Right lobe of liver (tissue), 4 donors: ENCODE data around the gene ESF1.

Source experiments
- POLR2A ChIP-seq: fragments of 450-650 bp; IDR thresholded peaks from one replicate; pipeline ENCODE4 v1.6.1; 2017; ENCODE audit warnings: antibody characterized with exemption, mild to moderate bottlenecking
- TF ChIP-seq, protein P1 (sequence below), 4 donors: fragments of 200-600 bp in 3 of 4; fragments of 450-650 bp in 1 of 4; IDR thresholded peaks; one replicate each; pipeline versions ENCODE4 v1.5.1 to v1.8.0; 2016 to 2022; ENCODE audit warnings: antibody characterized with exemption in 4 of 4, mild to moderate bottlenecking in 2 of 4
- donor health status: DM: no; HTN: no; CAD: no.
- donor health status: DM: no; HTN: no; CAD: no.
- donor health status: DM: no; HTN: yes; CAD: no.

DNA sequence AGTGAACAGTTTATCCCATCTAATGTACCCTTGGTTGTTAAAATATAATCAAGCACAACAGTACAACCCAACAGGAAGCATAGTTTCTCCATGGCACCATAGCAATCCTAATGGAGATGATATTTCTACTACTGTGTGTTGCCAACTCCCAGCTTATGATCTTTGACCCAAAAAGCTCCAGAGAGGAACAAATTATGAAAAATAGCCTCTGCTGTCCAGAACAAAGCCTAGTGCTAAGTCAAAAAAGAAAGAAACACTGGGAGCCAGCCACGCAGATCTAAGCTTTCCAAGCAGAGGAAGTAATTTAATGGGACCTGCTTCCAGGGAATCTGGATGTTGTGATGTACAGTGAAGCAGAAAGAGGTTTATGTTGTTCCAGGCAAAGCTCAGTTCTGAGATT lies 93.8 kb downstream of the ESF1 start:
- TF ChIP-seq, protein P1, sequence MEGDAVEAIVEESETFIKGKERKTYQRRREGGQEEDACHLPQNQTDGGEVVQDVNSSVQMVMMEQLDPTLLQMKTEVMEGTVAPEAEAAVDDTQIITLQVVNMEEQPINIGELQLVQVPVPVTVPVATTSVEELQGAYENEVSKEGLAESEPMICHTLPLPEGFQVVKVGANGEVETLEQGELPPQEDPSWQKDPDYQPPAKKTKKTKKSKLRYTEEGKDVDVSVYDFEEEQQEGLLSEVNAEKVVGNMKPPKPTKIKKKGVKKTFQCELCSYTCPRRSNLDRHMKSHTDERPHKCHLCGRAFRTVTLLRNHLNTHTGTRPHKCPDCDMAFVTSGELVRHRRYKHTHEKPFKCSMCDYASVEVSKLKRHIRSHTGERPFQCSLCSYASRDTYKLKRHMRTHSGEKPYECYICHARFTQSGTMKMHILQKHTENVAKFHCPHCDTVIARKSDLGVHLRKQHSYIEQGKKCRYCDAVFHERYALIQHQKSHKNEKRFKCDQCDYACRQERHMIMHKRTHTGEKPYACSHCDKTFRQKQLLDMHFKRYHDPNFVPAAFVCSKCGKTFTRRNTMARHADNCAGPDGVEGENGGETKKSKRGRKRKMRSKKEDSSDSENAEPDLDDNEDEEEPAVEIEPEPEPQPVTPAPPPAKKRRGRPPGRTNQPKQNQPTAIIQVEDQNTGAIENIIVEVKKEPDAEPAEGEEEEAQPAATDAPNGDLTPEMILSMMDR (IDR thresholded peaks at IDR 0.05): no peak
- TF ChIP-seq POLR2A: no peak
